ENCODE measurements around the gene ANKMY1. TPM values are rescaled to one million over a fixed set of nuclear protein-coding genes. Genes with fewer than 3 reads are reported as not detected.
"Not testable (repeated sequence)": the region's sequence is repeated elsewhere in the genome, so short reads cannot be mapped to it uniquely, and the experiment has no call there.

The ANKMY1 gene
- total RNA-seq, 1 experiment from 2014 or later = 5.2 TPM

DNA sequence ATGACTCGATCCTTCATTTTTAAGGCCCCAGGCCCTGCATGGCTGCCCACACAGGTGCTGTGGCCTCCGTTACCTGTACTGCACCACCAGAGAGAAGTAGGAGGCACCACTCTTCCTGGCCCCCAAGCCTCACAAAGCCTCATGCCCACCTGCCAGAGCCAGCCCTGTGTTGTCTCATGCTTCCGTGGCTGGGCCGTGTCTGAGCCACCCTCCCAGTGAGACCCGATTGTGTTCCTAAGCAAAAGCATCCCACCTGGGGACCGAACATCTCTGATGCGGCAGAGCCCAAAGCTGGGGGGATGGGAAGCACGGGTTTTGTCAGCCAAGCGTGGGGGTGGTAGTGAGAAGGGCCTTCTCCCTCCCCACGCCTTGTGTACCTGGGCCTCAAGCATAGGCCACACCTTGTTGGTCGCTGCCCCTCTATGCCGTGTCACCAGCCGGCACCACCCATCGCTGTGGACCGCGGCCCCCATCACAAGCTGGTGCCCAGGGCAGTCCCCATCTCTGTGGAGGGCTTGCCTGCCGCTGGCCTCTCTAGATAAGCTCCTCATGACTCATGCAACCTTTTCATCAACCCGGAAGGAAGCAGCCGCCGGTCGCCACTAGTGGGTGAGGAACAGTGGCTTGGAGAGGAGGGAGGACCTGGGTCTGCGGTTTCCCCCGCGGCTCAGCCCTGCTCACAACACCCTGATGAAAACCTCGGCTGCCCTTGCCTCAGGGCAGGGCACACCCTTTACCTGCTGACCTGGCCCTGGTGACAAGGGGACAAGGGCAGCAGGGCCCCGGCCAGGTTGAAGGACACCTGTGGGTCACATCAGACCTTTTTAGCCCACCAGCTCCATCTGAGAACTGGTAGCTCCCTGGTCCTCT is 7.8 kb upstream of the ANKMY1 start:
- in situ Hi-C loops (cut with HindIII; ENCODE audit: low pct_unique_long_range_greater_than_20kb, low sequenced_read_pairs) = no loop called here

DNA sequence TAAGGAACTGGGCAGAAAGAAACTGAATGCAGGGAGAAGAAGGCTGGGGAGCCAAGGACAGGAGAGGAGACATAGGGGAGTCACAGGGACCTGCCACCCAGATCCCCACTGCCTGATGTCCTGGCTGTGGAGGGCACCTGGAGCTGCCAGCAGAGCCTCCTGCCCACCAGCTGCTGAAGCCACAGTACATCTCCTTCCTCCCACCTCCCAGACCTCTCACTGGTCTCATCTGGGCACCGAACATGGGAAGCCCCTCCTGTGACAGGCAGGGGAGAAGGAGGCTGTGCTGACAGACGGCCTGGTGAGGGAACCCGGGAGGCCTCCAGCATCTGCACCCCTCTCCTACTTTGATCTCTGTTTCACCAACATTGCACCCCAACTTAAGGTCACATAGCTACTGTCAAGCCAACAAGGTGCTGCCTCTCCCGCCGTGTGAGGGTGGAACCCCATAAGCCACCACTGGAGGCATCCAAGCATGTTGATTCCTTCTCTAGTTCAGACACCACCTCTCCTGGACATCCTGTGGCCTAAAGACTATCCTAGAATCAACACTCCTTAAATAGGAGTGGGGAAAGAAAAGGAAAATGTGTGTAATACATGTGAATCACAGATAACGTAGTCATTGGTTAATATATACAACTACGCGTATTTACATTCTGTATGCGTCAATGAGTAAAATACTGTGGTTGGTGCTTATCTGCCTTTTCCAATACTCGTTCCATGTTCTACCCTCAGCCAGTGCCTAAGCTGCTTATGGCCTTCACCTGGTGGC is 7.0 kb upstream of the ANKMY1 start:
- in situ Hi-C loops (cut with HindIII; ENCODE audit: low pct_unique_long_range_greater_than_20kb, low sequenced_read_pairs) = no loop called here

More for the DNA sequence above, 7.8 kb upstream of the ANKMY1 start:
- peak; percentile 68 for DNase-seq (ENCODE audit: low read depth, low spot score)

DNA sequence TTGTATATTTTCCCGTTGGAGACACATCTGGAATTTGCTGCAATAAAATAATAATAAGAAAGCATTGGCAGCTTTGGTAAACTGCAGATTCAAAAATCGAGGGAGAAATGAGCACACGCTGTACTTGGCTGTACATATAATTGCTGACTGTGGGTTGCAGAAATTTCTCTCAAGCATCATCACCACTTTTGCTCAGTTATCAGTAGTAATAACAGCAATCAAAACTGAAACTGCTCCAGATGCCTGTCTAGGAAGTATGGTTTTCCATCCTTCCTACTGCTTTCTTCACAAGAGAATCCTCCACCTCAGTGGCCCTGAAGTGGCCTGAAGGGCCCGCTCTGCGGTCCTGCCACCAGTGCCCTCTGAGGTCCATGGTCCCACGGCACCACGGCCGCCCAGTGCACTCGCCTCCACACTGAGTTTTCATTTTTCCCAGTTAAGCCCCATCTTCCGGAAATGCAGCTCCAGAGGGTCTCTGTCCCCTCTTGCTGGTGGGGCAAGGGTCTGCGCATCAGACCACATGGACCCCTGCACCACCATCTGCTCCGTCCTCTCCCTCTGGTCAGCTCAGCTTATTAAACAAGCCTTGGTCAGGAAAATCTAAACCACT is 6.3 kb upstream of the ANKMY1 start:
- no peak for DNase-seq (ENCODE audit: low read depth, low spot score)
- in situ Hi-C loops (cut with HindIII; ENCODE audit: low pct_unique_long_range_greater_than_20kb, low sequenced_read_pairs) = no loop called here

More for the DNA sequence above, 7.0 kb upstream of the ANKMY1 start:
- no peak for DNase-seq (ENCODE audit: low read depth, low spot score)

DNA sequence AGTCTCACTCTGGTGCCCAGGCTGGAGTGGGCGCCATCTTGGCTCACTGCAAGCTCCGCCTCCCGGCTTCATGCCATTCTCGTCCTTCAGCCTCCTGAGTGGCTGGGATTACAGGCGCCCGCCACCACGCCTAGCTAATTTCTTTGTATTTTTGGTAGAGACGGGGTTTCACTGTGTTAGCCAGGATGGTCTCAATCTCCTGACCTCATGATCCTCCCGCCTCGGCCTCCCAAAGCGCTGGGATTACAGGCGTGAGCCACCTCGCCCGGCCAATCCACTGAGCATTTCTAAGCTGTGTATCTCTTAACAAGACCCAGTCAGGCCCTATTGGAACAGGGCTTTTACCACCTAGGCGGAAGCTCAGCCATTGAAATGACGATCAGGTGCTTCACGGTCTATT is 5.4 kb upstream of the ANKMY1 start:
- in situ Hi-C loops (cut with HindIII; ENCODE audit: low pct_unique_long_range_greater_than_20kb, low sequenced_read_pairs); DNase-seq (ENCODE audit: low read depth, low spot score): not testable (repeated sequence)

DNA sequence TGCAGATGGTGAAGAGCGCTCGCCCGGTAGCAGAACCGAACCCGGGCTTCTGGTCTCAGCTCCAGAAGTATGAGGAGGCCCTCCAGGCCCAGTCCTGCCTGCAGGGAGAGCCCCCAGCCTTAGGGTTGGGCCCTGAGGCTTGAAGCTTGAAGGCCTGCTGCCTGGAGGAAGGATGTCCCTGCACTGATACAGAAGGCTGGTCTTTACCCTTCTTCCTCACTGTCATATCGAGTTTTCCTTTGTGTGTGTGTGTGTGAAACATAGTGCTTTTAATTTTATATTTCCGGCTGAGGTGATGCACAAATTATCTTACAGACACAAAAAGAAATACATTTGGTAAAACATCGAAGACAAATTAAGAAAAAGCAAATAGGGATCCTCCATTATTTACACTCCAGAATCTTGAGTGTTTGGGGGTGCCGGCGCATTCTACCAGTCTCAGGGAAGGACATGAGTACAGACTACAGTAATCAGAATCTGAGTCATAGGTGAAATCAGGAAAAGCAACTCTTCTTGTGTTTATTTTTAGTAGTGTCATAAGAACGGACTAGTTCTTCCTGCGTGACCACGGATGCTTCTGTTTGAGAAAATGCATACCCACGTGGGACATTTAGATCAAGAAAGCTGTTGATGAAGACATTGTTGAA is 3.7 kb upstream of the ANKMY1 start:
- in situ Hi-C loops (cut with HindIII; ENCODE audit: low pct_unique_long_range_greater_than_20kb, low sequenced_read_pairs) = no loop called here
- peak; percentile 59 for DNase-seq (ENCODE audit: low read depth, low spot score)

DNA sequence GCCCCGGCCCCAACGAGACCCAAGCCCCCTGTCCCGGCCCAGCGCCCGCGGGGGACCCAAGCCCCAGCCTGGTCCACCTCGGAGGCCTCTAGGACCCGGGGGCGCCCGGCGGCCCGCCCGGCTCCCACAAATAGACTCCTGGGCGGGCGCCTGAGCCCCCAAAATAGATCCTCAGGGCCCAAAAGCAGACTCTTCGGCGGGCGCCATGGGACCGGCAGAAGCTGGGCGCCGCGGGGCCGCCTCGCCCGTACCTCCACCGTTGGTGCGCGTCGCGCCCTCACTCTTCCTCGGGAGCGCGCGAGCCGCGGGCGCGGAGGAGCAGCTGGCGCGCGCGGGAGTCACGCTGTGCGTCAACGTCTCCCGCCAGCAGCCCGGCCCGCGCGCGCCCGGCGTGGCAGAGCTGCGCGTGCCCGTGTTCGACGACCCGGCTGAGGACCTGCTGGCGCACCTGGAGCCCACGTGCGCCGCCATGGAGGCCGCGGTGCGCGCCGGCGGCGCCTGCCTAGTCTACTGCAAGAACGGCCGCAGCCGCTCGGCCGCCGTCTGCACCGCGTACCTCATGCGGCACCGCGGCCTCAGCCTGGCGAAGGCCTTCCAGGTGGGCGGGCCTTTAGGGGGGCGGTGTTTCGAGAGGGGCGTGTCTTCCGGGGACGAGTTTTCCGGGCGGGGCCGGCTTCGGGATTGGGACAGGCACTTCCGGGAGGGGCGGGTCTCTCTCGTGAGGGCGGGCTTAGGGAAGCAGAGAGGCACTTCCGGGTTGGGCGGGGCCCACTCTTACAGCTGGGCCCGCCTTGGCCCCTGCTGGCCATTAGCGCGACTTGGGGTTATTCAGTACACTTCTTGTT is 2.9 kb upstream of the ANKMY1 start:
- in situ Hi-C loops (cut with HindIII; ENCODE audit: low pct_unique_long_range_greater_than_20kb, low sequenced_read_pairs) = no loop called here

DNA sequence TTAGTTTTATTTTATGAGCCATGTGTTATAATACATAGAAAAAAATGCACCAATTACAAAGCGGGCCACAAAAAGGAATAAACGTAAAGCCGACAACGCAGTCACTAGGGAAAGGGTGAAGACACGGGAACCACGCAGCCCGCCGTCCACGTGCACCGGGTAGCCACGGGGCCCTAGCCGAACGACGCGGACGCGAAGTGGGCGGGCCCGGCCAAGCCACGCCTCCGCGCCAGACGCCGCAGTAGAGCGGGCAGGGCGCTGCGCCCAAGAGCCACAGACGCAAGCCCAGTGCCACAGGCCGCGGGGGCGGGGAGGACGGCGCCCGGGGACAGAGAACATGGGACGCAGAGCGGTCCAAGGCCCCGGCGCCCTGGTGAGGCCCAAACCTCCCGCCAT is 2.3 kb upstream of the ANKMY1 start, which contains the start of gene DUSP28:
DUSP28 (plus strand) TSS at position 274 of the 396 bp plus-strand sequence. CDS start 328 bp downstream, outside the sequence.
- in situ Hi-C loops (cut with HindIII; ENCODE audit: low pct_unique_long_range_greater_than_20kb, low sequenced_read_pairs) = no loop called here
- DNase-seq (ENCODE audit: low read depth, low spot score) = peak; percentile 89

More for the DNA sequence above, 2.9 kb upstream of the ANKMY1 start:
- peak; percentile 97 for DNase-seq (ENCODE audit: low read depth, low spot score)

DNA sequence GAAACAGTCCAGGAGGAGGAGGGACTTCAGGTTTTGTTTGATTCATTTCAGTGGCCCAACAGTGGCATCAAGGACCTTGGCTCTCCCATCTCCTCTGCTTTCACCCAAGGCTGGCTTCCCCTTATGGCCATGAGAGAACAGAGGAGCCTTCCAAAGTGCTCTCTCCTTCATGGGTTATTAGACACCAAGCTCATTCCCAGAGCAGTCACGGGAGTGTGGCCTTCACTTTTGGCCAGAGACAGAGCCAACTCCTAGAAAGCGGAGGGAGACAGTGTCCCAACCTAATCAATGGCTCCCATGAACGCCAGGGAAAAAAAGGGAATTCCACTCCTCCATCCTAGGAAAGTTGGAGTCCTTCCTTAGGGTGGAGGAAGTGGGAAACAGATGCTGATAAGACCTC is 1.5 kb upstream of the ANKMY1 start:
- in situ Hi-C loops (cut with HindIII; ENCODE audit: low pct_unique_long_range_greater_than_20kb, low sequenced_read_pairs) = no loop called here
- DNase-seq (ENCODE audit: low read depth, low spot score) = no peak

DNA sequence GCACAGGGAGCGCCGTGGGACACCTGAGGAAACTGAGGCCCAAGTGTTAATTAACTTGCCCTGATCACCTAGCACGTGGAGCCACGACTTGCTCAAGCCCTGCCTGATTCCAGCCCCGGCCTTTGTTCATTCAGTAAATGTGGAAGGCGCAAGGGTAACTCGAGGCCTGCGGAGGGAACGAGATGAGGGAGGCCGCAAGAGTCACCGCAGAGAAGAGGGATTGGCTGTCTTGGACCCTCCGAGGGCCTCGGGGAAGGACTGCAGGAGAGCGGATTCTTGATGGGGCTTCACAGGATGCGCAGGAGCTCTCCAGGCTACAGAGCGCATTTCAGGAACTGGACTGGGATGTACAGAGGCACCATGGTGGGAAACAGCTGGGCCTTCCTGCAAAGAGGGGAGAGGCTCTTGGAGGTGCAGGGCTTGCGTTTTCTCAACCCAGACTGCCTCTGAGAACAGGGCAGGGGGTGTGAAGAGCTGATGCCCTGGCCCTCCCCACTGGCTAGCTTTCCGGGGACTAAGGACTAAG is 511 bp upstream of the ANKMY1 start:
- in situ Hi-C loops (cut with HindIII; ENCODE audit: low pct_unique_long_range_greater_than_20kb, low sequenced_read_pairs) = no loop called here
- DNase-seq (ENCODE audit: low read depth, low spot score) = no peak

DNA sequence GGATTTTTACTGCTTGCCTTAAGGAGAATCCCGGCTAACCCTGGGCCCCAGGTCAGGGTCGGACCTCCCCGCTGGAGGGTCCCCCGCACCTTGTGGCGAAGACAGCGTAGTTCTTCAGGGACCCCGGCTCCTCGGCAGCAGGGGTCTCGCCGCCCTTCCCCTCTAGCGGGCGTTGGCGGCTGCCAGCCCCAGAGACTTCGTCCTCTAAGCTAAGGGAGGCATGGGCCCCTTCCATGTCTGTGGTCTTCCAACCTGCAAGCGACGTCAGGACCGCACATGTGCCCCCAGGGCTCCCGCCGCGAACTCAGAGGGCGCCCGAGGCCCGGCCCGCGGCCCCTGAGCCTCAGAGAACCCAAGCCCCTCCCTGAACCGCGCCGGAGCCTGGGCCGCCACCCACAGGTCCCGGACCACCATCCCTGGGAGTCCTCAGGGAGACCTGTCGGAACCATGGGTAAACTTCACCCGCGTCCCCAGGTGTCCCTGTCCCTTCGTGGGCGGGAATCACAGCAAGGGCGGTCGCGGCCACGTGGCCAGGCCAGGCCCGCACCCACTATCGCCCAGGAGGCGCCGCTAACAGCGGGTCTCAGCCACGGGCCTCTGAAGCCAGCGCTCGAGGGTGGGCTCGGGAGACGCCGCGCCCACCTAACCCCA is 562 bp downstream of the ANKMY1 start:
- in situ Hi-C loops (cut with HindIII; ENCODE audit: low pct_unique_long_range_greater_than_20kb, low sequenced_read_pairs) = no loop called here
- DNase-seq (ENCODE audit: low read depth, low spot score) = no peak

DNA sequence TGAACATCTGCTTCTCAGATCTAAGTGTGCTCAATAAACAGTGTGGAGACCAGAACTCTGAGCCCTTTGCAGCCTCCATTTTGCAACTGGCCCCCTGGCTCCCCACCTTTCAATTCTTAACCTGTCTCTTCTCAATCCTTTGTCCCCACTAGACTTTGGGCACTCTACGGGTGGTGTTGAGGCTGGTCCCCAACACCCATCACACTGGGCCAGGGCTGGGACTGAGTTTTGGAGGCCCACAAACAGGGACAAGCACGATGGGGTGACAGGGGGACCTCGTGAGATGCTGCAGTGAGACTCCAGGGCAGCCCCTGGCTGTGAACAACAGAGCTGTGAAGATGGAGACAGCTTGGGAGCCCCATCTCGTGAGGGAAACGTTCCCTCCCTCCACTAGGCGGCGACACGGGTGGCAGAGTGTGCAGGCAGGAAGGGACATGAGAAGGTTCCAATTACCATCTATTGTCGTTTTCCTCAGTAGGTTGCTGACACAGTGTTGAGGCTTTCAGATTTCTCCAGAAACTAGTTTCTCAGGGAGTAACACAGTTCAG is 1.2 kb downstream of the ANKMY1 start:
- in situ Hi-C loops (cut with HindIII; ENCODE audit: low pct_unique_long_range_greater_than_20kb, low sequenced_read_pairs) = no loop called here
- DNase-seq (ENCODE audit: low read depth, low spot score) = peak; percentile 50

DNA sequence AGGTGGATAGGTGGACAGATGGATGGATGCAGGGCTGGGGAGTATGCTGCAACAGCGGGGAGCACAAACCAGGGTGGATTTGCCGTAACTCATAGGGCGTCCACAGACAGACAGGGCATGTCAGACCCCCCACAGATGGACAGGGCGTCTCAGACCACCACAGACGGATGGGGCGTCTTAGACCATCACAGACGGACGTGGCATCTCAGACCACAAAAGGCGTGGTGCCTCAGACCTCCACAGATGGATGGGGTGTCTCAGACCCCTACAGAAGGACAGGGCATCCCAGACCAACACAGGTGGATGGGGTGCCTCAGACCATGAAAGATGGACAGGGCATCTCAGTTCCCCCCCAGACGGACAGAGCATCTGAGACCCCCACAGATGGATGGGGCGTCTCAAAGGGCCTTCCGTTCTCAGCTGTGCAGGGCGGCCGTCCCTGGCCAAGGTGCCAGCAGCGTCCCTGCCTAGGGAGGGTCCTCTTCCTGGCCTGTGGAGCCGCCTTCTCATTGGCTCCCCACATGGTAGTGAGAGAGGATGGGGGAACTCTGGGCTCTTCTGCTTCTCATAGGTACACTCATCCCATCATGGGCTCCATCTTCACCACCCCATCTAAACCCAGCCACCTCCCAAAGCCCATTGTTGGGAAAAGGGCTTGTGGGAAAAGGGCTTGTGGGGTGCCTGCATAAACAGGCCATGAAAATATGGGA is 2.1 kb downstream of the ANKMY1 start:
- in situ Hi-C loops (cut with HindIII; ENCODE audit: low pct_unique_long_range_greater_than_20kb, low sequenced_read_pairs) = no loop called here
- no peak for DNase-seq (ENCODE audit: low read depth, low spot score)

DNA sequence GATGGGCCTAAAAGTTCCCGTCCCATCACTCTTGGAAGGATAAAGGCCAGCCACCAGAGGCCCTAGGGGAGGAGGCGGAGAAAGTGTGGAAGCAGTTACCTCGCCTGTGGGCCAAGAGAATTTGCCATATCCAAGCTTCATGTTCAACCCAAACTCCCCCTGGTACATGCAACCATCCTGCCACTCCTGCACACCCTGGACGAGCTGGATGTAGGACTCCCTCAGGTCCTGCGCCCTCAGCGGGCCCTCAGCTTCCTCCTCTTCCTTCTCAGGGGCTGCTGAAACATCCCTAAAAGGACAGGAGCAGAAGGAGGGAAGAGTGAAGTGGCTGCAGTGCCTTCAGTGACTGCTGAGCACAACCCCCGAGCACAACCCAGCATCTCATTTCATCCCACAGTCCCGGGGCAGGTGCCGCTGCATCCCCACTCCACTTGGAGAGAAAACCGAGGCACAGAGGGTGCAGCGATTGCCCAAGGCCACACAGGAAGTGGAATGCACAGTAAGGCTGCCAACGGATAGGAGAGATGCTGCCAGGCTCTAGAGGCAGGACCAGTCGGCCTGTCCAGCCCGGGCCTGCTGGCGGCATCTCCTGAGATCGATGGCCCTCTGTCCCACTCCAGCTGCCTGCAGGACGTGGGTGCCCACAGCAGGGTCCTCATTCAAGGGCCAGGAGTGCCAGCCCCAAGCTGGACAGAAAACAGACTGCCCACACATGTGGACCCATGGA is 2.9 kb downstream of the ANKMY1 start:
- in situ Hi-C loops (cut with HindIII; ENCODE audit: low pct_unique_long_range_greater_than_20kb, low sequenced_read_pairs) = no loop called here
- no peak for DNase-seq (ENCODE audit: low read depth, low spot score)

DNA sequence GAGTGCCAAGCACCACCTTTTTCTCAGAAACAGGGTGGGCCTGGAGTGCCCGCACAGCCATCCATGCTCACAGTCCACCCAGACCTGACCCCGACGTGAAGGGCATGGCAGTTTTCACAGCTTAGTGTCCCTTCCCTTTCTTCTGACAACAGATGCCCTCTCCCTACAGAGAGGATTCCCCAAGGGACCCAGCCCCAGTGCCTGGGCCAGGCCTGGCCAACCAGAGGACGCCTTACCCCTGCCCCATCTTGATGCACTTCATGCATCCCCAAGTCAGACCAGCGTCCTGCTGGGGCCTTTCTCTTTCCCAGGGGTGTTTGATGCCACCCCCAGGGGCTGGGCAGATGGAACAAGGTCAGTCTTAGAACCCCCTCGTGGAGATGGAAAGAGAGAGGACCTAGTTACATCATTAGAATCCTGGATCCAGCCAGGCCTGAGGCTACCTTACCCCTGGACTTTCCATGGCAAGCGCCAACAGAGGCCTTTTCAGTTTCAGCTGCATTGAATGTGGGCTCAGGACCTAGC is 3.8 kb downstream of the ANKMY1 start:
- in situ Hi-C loops (cut with HindIII; ENCODE audit: low pct_unique_long_range_greater_than_20kb, low sequenced_read_pairs) = no loop called here
- no peak for DNase-seq (ENCODE audit: low read depth, low spot score)

DNA sequence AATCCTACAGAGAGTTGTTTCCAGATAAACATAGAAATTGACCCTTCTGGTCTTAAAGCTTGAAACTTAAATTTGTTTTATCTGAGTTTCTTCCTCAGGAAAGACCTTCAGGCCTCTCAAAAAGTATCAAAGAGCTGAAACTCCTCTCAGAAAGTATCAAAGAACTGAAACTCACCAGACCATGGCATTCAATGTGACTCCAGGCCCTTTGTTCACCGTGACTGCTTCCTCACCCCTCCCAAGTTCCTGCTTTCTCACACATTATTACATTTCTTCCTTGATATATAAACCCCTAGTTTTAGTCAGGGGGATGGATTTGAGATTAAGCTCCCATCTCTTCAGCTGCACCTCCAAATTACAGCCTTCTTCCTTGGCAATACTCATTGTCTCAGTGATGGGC is 6.0 kb downstream of the ANKMY1 start:
- no peak for DNase-seq (ENCODE audit: low read depth, low spot score)
- in situ Hi-C loops (cut with HindIII; ENCODE audit: low pct_unique_long_range_greater_than_20kb, low sequenced_read_pairs) = no loop called here
